Eye (tissue), 1 donor: ENCODE measurements around the gene ENAM.
"Not testable (repeated sequence)": the region's sequence is repeated elsewhere in the genome, so short reads cannot be mapped to it uniquely, and the experiment has no call there.

Experiments used
- DNase-seq: peaks from one replicate; pipeline ENCODE4 v3.0.0-alpha.2; 2015

ENAM gene

DNA sequence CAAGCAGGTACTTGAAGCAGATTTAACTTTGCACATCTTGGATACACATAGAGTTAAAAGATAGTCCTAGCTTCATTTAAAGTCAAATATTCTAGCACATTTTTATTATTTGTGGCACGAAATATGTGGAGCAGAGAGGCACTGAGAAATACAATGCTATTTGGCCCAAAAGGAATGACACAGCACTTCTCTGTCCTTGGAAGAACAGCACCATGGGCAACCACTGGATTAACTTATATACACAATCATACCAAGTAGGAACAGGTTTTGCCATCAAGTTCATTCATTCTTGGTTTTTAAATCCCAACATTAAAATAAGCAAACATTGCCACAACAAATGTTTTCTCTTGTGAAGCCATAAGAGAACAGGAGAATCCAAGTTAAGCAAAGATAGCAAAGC lies 924 bp upstream of the ENAM start:
- no peak for DNase-seq

DNA sequence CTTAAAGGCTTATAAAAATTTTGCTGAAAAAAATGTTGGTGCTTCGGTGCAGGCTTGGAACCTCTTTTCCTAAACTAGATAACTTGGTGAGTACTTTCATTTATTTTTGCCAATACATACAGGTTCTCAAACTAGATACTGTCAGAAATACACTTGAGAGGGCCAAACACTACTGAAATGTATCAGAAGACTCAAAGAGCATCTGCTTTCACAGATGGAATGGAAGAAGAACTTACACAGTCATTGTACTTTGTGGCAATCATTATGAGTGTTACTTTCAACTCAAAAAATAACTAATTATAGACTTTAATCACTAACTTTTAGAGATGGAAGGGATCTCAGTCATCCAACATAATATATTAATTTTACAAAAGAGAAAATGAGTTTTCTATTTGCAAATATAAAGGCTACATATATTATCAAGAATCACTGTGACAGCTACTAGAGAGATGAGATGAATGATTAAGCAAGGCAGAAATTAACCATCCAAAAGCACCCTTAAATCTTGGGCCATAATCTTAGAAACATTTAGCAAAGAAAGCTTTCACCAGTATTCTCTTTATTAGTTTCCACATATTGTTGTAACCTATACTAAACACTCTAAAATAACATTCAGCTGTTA lies 1.0 kb downstream of the ENAM start:
- no peak for DNase-seq

DNA sequence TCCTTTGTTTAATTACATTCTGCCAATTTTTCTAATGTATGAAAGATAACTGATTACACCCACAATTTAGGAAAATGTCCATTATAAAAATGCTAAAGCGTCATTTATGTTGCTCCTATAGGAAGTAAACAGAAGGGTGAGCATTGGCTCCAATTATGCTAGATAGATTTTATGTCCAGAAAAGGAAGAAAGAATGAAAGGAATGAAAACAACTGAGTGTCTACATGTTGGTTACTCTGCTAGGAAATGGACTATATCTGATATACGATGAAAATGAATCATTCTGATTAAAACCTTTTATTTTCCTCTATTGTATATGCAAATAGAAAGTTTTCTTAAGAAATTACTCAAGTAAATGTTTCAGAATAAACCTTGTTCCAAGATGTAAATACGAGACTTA lies 1.6 kb downstream of the ENAM start:
- no peak for DNase-seq

DNA sequence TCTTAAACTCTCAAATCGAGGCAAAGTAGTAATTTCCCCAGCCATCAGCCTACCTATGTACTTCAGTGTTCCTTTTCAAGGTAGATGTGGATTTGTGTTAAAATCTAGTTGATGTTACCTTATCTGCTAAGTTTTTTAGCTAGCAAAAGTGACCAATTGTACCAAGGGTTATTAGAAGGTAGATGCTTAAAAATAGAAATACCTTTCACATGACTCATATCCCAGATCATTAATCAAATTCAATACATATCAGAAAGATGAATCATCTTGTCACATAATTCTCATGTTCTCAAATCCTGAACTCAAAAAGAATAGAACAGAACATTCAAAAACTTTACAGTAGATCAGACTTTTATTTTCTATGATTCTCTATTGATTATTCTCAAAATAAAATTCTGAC lies 3.5 kb downstream of the ENAM start:
- no peak for DNase-seq

DNA sequence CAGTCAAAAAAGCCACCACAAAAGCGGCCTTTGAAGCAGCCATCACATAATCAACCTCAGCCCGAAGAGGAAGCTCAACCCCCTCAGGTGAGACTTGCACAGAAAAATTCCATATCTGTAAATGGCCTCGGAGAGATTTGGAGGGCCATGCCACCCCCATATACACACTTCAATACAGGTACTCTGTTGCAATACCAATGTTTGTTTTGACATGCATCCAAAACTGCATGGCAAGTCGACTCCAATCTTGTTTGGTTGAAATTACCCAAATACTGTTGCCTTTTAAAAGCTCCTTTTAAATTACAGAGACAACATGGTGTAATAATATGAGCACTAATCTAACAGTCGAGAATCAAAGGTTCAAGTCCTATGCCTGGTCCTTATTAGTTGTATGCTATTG lies 5.9 kb downstream of the ENAM start:
- no peak for DNase-seq

DNA sequence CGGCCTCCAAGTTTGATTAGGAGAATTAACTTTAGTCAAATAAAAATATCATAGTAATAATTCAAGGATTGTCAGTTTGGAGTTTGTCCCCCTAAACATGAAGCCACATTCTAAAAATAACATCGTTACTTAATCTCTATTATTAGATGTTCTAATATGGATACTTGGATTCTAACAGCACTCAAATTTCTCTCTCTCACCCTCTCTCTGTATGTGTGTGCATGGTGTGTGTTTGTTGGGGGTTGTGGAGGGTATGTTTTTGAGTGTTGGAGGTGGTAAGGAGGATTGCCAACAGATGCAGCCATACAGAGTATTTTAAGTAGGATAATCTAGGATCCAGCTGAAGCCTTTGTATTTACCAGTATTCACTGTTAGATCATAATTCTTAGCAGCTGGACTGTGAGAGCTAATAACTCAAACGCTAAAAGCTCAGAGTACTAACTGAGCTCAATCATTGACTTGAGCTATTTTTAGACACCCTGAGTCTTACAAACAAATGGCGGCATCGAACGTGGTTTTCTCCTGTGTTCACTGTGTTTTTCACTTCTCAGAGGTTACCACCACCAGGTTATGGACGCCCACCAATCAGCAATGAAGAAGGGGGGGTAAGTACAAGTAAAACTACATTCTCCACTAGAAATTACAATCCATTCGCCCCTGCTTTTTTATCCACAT lies 8.8 kb downstream of the ENAM start:
- peak; percentile 17 for DNase-seq

DNA sequence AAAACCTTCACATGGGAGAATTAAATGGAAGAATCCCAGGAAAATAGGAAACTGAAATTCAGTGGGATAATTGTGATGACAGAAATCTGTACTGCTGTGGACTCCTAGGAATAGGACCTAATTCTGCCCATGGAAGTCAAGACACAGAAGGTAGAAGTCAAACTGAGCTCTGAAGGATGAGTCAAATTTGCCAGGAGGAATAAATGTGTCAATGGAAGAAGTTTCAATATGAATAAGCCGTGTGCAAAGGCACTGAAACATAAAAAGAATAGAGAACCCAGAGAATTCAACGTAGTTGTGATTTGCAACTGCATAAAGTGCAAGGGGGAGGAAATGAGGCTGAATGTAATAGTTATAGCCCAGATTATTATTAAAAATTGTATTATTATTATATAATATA lies 11.6 kb downstream of the ENAM start:
- no peak for DNase-seq

DNA sequence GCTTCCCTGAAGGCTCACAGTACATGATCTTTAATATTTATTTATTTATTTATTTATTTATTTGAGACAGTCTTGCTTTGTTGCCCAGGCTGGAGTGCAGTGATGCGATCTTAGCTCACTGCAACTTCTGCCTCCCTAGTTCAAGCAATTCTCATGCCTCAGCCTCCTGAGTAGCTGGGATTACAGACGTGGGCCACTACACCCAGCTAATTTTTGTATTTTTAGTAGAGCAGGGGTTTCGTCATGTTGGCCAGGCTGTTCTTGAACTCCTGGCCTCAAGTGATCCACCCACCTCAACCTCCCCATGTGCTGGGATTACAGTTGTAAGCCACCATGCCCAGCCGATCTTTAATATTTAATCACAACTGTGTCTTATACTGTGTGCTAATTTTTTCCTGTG lies 22.2 kb downstream of the ENAM start:
- not testable (repeated sequence) for DNase-seq

DNA sequence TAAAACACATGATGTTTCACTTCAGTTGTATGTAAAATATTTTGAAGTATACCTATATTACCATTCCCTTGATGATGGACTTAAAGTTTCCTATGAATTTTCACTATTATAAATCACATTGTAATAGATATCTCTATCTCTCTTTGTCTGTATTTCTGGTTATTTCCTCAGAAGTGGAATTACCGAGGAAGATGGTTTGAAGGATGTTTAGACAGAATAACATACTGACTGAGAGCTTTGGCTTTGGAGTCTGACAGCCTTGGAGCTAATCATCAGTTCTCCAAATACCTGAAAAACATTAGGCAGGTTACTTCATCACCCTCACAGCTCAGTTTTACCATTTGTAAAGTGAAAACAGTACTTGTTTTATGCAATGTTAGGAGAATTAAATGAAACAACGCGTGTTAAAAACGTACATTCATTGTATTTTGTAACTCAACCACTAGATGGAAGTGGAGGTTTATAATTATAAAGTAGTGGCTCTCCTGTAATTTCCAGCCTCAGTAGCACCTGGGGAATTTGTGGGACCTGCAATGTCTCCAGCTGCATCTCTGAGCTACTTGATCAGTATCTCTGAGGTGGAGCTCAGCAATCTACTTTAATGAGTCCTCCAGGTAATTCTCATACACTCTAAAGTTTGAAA lies 23.4 kb downstream of the ENAM start:
- DNase-seq: peak; percentile 48

DNA sequence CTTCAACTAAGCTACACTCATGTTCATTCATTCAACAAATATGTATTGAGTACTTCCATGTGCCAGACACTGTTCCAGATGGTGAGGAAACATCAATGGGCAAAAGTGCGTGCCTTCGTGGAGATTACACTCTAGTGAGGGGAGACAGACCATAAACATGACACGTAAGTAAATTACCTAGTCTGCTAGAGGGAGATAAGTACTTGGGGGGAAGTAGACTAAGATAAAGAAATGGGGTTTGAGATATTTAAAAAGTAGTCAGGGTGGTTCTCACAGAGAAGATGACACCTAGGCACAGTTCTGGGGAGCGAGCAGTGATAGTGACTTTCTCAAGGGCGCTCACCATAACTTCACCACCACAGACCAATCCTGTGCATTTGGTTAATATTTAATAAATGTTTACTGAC lies 26.1 kb downstream of the ENAM start:
- DNase-seq: no peak

DNA sequence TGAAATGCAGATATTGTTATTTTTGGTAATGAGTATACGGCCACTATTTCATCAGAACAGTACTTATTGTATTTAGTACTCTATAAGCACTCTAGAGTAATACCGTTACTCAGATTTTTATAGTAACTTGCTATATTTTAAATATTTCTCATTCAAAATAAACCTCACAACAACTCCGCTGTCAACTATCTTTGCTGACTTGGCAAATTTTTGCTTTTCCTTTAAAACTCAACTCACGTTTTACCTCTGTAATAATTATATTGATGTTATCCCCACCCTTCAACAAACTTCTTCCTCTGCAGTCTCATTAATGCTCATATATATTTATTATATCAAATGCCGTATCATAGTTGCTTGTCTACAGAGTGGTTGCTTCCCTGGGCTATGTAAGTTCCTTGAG lies 28.8 kb downstream of the ENAM start:
- no peak for DNase-seq

DNA sequence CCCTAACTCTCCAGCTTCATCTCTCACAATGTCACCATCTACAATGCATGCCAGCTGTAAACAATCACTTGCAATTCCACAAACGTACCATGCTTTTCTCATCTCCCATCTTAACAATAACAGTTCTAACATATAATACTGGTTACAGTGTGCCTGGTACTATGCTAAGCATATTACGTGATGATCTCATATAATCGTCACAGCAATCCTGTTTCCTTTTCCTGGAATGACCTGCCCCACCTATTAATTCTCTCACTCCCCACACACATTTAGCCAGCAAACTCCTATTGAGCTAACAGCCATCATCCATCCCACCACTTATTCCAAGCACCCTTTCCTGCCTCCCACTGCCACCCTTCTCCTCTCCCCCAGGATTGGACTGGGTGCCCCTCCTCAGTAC lies 29.9 kb downstream of the ENAM start:
- no peak for DNase-seq

DNA sequence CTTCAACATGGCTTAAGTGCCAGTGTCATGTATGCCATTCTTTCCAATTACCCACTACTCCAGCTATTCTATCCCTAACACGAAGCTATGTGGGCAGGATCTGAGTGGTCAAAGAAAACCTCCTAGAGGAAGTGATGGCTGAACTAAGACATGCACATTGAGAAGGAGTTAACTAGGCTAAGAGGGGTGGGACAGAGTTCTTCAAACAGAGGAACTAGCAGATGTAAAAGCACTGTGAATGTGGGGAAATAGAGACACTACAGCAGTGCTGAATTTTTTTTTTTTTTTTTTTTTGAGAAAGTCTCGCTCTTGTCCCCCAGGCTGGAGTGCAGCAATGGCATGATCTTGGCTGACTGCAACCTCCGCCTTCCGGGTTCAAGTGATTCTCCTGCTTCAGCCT lies 31.6 kb downstream of the ENAM start:
- DNase-seq: no peak

DNA sequence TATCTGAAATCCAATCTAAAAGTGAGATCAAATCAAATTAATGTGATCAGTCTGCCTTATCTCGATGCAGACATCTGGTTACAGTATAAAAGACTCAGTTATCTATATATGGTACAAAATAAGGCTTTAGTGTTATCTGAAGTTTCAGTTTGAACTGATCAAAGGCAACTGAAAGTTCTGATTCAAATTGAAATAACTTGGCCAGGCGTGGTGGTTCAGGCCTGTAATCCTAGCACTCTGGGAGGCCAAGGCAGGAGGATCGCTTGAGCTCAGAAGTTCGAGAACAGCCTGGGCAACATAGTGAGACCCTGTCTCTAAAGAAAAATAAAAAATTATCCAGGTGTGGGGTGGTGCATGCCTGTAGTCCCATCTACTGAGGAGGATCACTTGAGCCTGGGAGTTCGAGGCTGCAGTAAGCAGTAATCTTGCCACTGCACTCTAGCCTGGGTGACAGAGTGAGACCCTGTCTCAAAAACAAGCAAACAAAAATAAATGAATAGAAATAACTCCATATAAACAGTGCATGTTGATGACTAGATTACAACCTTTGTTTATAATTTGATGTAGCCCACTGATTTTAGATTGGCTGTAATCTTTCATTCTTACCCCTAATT lies 32.9 kb downstream of the ENAM start:
- not testable (repeated sequence) for DNase-seq

DNA sequence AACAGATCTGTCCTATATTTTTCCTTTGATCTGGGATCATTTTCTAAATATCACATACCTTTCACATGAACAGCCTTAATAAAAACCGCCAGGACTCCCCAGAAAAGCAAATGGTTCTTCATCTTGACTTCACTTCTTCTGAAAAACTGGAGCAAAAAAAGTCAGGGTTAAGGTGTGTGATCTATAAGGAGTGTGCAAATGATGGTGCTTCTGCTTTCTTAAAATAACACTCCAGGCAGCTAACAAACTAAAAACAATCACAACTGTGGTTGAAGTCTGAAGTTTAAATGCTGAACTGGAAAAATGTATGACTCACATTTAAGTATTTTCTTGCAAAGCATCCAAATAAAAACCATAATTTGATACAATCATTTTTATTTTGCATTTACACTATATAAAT lies 37.8 kb downstream of the ENAM start, which contains the start of gene JCHAIN:
JCHAIN (minus strand) TSS at position 140 of the 400 bp plus-strand sequence; CDS start at position 122, 18 bp downstream.
- peak; percentile 4 for DNase-seq

DNA sequence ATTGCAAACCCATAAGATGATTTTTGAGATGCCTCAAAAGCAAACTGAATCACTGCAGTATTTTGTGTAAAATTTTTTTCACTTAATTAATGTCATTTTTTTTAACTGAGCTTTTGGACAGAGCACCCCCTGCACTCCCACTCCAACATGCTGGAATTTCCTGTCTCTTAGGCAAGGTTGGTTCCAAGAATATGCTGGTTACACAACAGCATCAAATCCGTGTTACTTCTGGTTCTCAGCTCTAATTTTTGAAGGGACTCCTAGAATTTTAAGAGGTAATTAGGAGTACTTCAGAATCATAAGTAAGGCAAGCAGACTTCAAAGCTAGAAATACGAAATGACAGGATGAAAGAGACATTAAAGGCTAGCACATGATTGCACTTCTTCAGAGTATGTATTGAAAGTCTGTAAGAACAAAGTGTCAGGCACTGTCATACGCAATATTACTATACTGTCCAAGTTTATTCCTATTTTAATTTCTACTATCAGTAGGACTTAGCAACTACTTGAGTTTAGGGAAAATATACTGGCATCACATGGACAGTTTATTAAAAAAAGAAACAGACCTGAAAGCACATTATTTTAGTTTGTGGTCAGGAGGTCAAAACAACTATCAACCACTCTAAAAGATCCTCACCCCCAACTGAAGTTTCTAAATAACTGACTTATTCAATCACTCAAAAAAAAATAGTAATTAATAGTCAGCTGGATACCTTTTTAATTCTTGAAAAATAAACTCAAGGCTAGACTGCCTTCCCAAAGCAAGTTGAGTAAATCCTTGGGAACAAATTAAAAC lies 39.4 kb downstream of the ENAM start:
- no peak for DNase-seq

DNA sequence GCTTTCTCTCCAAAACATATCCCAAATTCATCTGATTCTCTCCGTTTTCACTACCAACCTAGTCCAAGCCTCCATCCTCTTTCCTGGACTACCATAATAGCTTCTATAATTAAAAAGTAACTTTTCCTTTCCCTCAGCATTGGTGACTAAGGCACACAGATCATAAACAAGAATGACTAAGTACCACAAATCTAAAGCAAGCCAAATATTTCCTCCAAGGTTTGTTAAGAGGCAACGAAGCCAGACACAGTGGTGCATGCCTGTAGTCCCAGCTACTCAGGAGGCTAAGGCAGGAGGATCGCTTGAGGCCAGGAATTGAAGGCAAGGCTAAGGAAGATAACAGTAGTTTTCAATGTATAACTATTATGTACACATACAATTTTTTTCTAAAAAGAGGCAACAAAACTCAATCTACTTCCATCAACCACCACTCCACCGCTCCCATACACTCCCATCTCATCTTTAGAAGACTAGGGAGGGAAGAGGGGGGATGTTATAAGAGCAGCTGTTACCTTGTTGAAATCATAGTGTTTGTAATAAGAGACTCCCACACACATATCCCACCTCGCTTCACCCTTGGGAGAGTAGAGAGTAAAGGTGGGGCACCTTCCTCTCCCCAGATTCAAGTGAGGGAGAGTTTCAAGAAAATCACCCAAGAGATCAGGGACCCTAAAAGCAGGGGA lies 41.9 kb downstream of the ENAM start:
- DNase-seq: no peak

DNA sequence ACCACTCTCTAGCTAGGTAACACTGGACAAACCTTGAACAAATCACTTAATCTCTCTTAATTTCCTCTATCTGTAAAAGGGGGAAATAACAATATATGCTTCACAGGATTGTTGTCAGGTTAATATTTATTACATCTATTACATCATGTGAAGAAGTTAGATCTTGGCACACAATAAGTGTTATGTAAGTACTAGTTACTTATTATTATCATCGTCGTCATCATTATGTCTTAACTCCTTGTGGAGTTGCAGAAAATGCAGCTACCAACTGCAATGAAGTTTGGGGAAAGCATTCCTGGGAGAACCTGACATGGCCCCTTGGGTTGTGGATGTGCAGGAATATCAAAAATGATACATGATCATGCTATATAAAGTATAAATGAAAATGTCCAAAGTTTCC lies 42.5 kb downstream of the ENAM start:
- no peak for DNase-seq

DNA sequence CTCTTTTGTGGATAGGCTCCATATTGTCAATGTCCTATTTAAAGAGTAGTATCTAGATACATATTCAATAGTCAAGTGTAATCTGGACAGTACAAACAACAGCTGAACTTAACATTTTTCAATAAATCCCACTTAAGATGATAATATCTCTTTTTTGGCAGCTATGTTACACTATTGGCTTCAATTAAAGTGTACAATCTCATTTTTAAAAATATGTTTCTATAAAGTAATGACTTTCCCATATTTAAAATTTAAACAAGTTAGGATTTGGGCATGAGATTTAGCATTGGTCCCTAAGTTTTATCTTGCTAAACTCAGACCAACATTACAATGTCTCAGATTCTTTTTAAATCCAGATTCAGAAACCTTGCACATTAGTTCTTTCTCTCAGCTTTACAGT lies 45.6 kb downstream of the ENAM start:
- no peak for DNase-seq

DNA sequence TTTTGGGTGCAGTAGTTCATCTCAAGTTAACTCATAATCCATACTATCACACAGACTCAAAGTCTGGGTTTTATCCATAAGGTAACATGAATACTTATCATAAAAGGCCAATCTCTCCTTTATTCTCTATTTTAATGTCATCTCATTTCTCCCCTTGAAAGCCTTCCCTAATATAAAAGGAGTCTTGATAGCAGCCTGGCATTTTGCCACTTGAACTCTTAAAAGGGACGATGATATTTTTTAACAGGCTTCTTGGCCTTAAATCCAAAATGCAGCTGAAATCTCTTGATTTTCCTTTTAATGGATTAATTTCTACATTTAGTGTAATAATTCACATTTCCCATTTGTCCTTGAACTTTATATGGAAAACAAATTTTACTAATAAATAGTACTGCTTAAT lies 46.2 kb downstream of the ENAM start:
- DNase-seq: no peak

DNA sequence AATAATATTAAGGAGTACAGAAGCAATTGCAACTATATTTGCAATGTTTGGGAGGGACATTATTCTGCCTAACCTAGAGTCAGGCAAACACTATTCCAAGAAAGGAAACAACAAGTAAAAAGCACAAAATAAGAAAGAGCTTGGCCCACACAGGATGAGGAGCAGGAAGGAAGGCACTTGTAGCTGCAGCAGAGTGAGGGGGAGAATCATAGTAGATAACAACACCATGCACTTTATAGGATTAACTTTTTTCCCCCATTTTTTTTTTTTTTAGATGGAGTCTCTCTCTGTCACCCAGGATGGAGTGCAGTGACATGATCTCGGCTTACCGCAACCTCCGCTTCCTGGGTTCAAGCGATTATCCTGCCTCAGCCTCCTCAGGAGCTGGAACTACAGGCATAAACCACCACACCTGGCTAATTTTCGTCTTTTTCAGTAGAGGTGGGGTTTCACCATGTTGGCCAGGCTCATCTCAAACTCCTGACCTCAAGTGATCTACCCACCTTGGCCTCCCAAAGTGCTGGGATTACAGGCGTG lies 48.1 kb downstream of the ENAM start:
- DNase-seq: no peak

DNA sequence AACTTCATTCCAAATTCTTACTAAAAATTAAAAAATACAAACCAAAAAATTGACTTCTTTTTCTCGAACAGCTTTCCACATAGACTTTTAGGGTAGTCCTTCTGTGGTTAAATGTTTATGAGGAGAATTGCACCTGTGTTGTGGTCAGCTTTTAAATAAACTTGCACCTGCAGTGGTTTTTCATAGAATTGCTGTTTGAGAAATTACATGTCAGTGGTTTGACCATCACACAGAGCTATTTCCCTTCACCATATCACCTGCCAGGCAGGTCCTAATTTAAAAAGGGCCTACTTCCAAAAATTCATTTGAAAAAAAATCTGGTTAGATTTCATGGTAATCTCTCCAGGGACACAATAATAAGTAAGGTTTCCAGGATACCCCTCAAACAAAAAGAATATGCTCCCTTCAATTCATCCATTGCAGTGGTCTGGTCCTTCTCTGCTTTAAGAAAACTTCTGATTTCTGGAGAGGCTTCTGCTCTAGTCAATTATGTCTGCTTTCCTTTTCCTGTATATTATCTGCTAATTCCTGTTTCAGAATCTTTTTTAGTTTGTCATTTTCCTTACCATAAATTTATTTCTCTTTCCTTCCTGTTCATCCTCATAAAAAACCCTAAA lies 49.9 kb downstream of the ENAM start:
- DNase-seq: no peak
